Right lobe of liver (tissue), 6 donors: ENCODE measurements around the gene TIMP1. TPM values are rescaled to one million over a fixed set of nuclear protein-coding genes. Genes with fewer than 3 reads are reported as not detected.

Experiments
- ATAC-seq, 4 donors: fragments of 200-7000 bp; cut with Tn5 transposase; one replicate each; pipeline ENCODE4 v1.9.1; 2020; ENCODE audit warnings: mild to moderate bottlenecking in 4 of 4, moderate library complexity in 4 of 4
- DNase-seq, 3 donors: peaks; one replicate each; pipeline ENCODE4 v3.0.0-alpha.2; 2020
- H3K27ac ChIP-seq, 3 donors: fragments of 200-600 bp; one replicate each; pipeline ENCODE4 v1.8.0; 2022
- H3K27me3 ChIP-seq, 2 donors: fragments of 200-600 bp; one replicate each; pipeline ENCODE4 v1.8.0; 2022
- H3K36me3 ChIP-seq, 4 donors: fragments of 200-600 bp; sonication (generic) in 1 of 4; one replicate each; pipeline versions ENCODE4 v1.5.1 to v1.8.0; 2017 to 2022; ENCODE audit warnings: control low read depth in 1 of 4
- H3K4me1 ChIP-seq, 4 donors: fragments of 200-600 bp; sonication (generic) in 1 of 4; one replicate each; pipeline versions ENCODE4 v1.5.1 to v1.8.0; 2017 to 2022; ENCODE audit warnings: control low read depth in 1 of 4
- H3K4me3 ChIP-seq, 3 donors: fragments of 200-600 bp; one replicate each; pipeline ENCODE4 v1.8.0; 2022
- H3K9me3 ChIP-seq, 4 donors: fragments of 200-600 bp; sonication (generic) in 1 of 4; one replicate each; pipeline versions ENCODE4 v1.5.1 to v1.8.0; 2017 to 2022; ENCODE audit warnings: control low read depth in 1 of 4
- CTCF ChIP-seq, 4 donors: fragments of 200-600 bp in 3 of 4; fragments of 450-650 bp in 1 of 4; IDR thresholded peaks; one replicate each; pipeline versions ENCODE4 v1.5.1 to v1.8.0; 2016 to 2022; ENCODE audit warnings: antibody characterized with exemption in 4 of 4, mild to moderate bottlenecking in 2 of 4
- POLR2A ChIP-seq: fragments of 450-650 bp; IDR thresholded peaks from one replicate; pipeline ENCODE4 v1.6.1; 2017; ENCODE audit warnings: antibody characterized with exemption, mild to moderate bottlenecking
- WGBS: methylation state at CpG from one replicate; pipeline ENCODE4 v1.1.6; 2018; ENCODE audit warnings: low coverage, low lambda C conversion rate; ENCODE audit not compliant: insufficient coverage; ENCODE audit errors: missing lambda C conversion rate; 5-methylcytosine and 5-hydroxymethylcytosine counted together
- intact Hi-C, 2 donors: fragments of 100-400 bp; cut with DNase I; formaldehyde crosslinking; loops; one replicate each; pipeline versions ENCODE4 v1.11.2 to v1.14.1; 2022
- total RNA-seq, 6 experiments: library from RNA; depleted of rRNA in 2 of 6; stranded (reverse); fragments of >200 nt in 2 of 6; fragmentation: NEBNext Ultra II Directional in 3 of 6; extraction: Animal tissue kit (Norgen Biotek cat#: 25700) in 3 of 6; gene quantifications; one replicate each; pipeline versions ENCODE4 v1.1.0 to v1.2.4, GENCODE V29; 2016 to 2023
- donor health status: DM: no; HTN: yes; CAD: no.
- donor health status: DM: no; HTN: no; CAD: no.
- donor health status: DM: no; HTN: no; CAD: no.
- donor health status: DM: no; HTN: yes; CAD: no.
- donor health status: DM: no; HTN: yes; CAD: no.

Gene TIMP1
- total RNA-seq, 6 experiments from 2014 or later = 82.1 to 432 (median 143) TPM

- no peaks in the 10 kb centered on the region for H3K27me3 ChIP-seq
- DNase-seq (no peak), ATAC-seq (no peak)
- intact Hi-C loops = no loop called here
- no peaks in the 10 kb centered on the region for H3K4me1 ChIP-seq
- H3K36me3 ChIP-seq = no peaks in the 10 kb centered on the region
- 52% methylated on average over 5 of the region's 9 CpGs for WGBS
- no peak overlapping the region for H3K4me3 ChIP-seq
- H3K27ac ChIP-seq = no peak overlapping the region
- no peak for TF ChIP-seq POLR2A
- TF ChIP-seq CTCF (IDR thresholded peaks at IDR 0.05) = no peak
- no peaks in the 10 kb centered on the region for H3K9me3 ChIP-seq
Measured at GRCh38 chrX:47605024-47605423, 22.8 kb downstream of the TIMP1 start.

GRCh38 chrX:47607091-47607490, 24.9 kb downstream of the TIMP1 start:
- no peak for TF ChIP-seq CTCF (IDR thresholded peaks at IDR 0.05)
- no peak for TF ChIP-seq POLR2A
- DNase-seq = no peak
- intact Hi-C loops = no loop called here
- H3K4me1 ChIP-seq = no peaks in the 10 kb centered on the region
- ATAC-seq = no peak
- H3K9me3 ChIP-seq = no peaks in the 10 kb centered on the region
- H3K27me3 ChIP-seq = no peaks in the 10 kb centered on the region
- no peaks in the 10 kb centered on the region for H3K36me3 ChIP-seq
- no peak overlapping the region for H3K4me3 ChIP-seq
- no peak overlapping the region for H3K27ac ChIP-seq

- intact Hi-C loops = no loop called here
- no peaks in the 10 kb centered on the region for H3K27me3 ChIP-seq
- DNase-seq = no peak
- WGBS = 63% methylated on average over 6 of the region's 9 CpGs
- no peaks in the 10 kb centered on the region for H3K36me3 ChIP-seq
- H3K4me1 ChIP-seq = no peaks in the 10 kb centered on the region
- TF ChIP-seq CTCF (IDR thresholded peaks at IDR 0.05) (no peak), POLR2A (no peak)
- no peak for ATAC-seq
- no peak overlapping the region for H3K4me3 ChIP-seq
- H3K27ac ChIP-seq = no peak overlapping the region
- no peaks in the 10 kb centered on the region for H3K9me3 ChIP-seq
Measured at GRCh38 chrX:47608130-47608810, 26.0 kb downstream of the TIMP1 start.

- DNase-seq (no peak), ATAC-seq (no peak)
- TF ChIP-seq POLR2A (no peak), CTCF (IDR thresholded peaks at IDR 0.05) (no peak)
- H3K4me3 ChIP-seq = no peak overlapping the region
- no peak overlapping the region for H3K27ac ChIP-seq
- 64% methylated on average over 4 of the region's 4 CpGs for WGBS
- intact Hi-C loops = no loop called here
- no peaks in the 10 kb centered on the region for H3K27me3 ChIP-seq
- H3K9me3 ChIP-seq = no peaks in the 10 kb centered on the region
- no peaks in the 10 kb centered on the region for H3K36me3 ChIP-seq
- H3K4me1 ChIP-seq = no peaks in the 10 kb centered on the region
Measured at GRCh38 chrX:47610511-47610910, 28.3 kb downstream of the TIMP1 start.

- 71% methylated on average over 2 of the region's 2 CpGs for WGBS
- no peak overlapping the region for H3K27ac ChIP-seq
- ATAC-seq (no peak), DNase-seq (no peak)
- H3K36me3 ChIP-seq = no peaks in the 10 kb centered on the region
- TF ChIP-seq CTCF (IDR thresholded peaks at IDR 0.05) (no peak), POLR2A (no peak)
- H3K9me3 ChIP-seq = no peaks in the 10 kb centered on the region
- H3K4me1 ChIP-seq = no peaks in the 10 kb centered on the region
- no peak overlapping the region for H3K4me3 ChIP-seq
- H3K27me3 ChIP-seq = no peaks in the 10 kb centered on the region
- intact Hi-C loops = no loop called here
Measured at GRCh38 chrX:47611489-47611888, 29.3 kb downstream of the TIMP1 start.
